Measurements from ENCODE around the gene CABP1.

- no peak for TF ChIP-seq CTCF (IDR thresholded peaks at IDR 0.05)
- TF ChIP-seq POLR2A (IDR thresholded peaks at IDR 0.05), result no peak
These were observed 25.6 kb upstream of the CABP1 start for GRCh38 chr12:120614848-120615247.
